H1 (cell line): ENCODE measurements around the gene ITGB8. TPM values are rescaled to one million over a fixed set of nuclear protein-coding genes. Genes with fewer than 3 reads are reported as not detected.

ENCODE experiments used
- FOSL1 ChIP-seq: IDR thresholded peaks from 2 replicates; pipeline ENCODE4 v1.6.1; 2011; ENCODE audit warnings: mild to moderate bottlenecking, low read depth, low read length, moderate library complexity; ENCODE audit not compliant: insufficient read depth
- KDM5A ChIP-seq: fragments of 200-600 bp; IDR thresholded peaks from 2 replicates; pipeline ENCODE4 v1.7.1; 2012; ENCODE audit warnings: mild to moderate bottlenecking, low read length, inconsistent platforms, mixed read lengths
- RFX5 ChIP-seq: IDR thresholded peaks from 2 replicates; pipeline ENCODE4 v1.6.1; 2011; ENCODE audit warnings: low read depth, low read length, improper control_type of control experiment, borderline replicate concordance
- SP2 ChIP-seq: IDR thresholded peaks from 2 replicates; pipeline ENCODE4 v1.6.1; 2012; ENCODE audit warnings: mild to moderate bottlenecking, low read length, inconsistent platforms
- polyA plus RNA-seq, 7 experiments: library from polyadenylated mRNA; depleted of rRNA in 3 of 7; stranded (reverse) in 5 of 7; unstranded in 2 of 7; fragments of >200 nt in 5 of 7; fragments of 200-250 nt in 2 of 7; gene quantifications; 1 replicate in 5 of 7; 2 replicates in 1 of 7; 4 replicates in 1 of 7; pipeline versions ENCODE4 v1.2.1 to v1.2.3, GENCODE V29; 2011 to 2013; ENCODE audit warnings: missing spikeins in 2 of 7, mixed read lengths in 2 of 7
- total RNA-seq: library from RNA; stranded (reverse); fragmentation: NEBNext Ultra II Directional; extraction: Animal tissue kit (Norgen Biotek cat#: 25700); gene quantifications from 2 replicates; pipeline ENCODE4 v1.2.1, GENCODE V29; 2021

Gene ITGB8
- total and polyA plus RNA-seq, 2 of the 8 experiments (the other 6 are each of a cell fraction or from before 2014, with no cell fraction given) = 1.2 to 3.6 TPM

DNA sequence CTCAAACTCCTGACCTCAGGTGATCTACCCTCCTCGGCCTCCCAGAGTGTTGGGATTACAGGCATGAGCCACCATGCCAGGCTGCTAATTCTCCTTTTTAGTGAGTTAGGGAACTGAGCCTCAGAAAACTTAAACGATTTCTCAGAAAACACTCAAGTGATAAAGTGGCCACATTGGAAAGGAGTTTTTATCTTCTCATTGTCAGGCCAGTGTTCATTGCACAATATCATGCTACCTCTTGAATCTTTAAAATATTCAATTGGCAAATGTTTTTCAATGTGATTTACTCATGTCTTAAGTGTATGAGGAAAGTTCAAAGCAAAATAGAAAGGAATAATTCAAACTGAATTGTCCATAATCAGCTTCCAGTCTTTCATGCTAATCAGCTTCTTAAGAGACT, 80.7 kb downstream of the ITGB8 start (continued):
- no peak for TF ChIP-seq RFX5
- no peak for TF ChIP-seq KDM5A
- TF ChIP-seq FOSL1 = no peak
- TF ChIP-seq SP2 = no peak
- TF ChIP-seq, all 59 proteins: peak for 0
